Activated naive CD4-positive, alpha-beta T cell treated with anti-CD3 and anti-CD28 coated beads for 36 hours (primary cell): ENCODE results near the gene AFAP1L2. TPM values are rescaled to one million over a fixed set of nuclear protein-coding genes. Genes with fewer than 3 reads are reported as not detected.

ENCODE experiments used
- CTCF ChIA-PET: fragments of 350-600 bp; sonication (Branson Sonifier 250); formaldehyde crosslinking; loops from one replicate; lab custom pipeline; 2021; ENCODE audit warnings: antibody characterized with exemption; lab: Charles Lee
- DNase-seq: peaks from one replicate; pipeline ENCODE4 v3.0.0-alpha.2; 2020
- H3K27ac Mint-ChIP-seq: one replicate; pipeline ENCODE4 v1.8.0; 2021; ENCODE audit warnings: mild to moderate bottlenecking, mixed read lengths
- H3K27me3 Mint-ChIP-seq: one replicate; pipeline ENCODE4 v1.8.0; 2021; ENCODE audit warnings: low read depth, mixed read lengths
- H3K36me3 Mint-ChIP-seq: one replicate; pipeline ENCODE4 v1.8.0; 2021; ENCODE audit warnings: low read depth, mixed read lengths
- H3K4me1 Mint-ChIP-seq: one replicate; pipeline ENCODE4 v1.8.0; 2021; ENCODE audit warnings: low read depth, mixed read lengths
- H3K4me3 Mint-ChIP-seq: one replicate; pipeline ENCODE4 v1.8.0; 2021; ENCODE audit warnings: mild to moderate bottlenecking, moderate library complexity, mixed read lengths
- H3K9me3 Mint-ChIP-seq: one replicate; pipeline ENCODE4 v1.8.0; 2021; ENCODE audit warnings: mixed read lengths
- intact Hi-C: fragments of 100-400 bp; cut with micrococcal nuclease; formaldehyde crosslinking; loops from one replicate; pipeline ENCODE4 v1.15.1; 2023
- total RNA-seq, 2 experiments: library from RNA; stranded (reverse); gene quantifications; one replicate each; pipeline ENCODE4 v1.2.3, GENCODE V29; 2021

The AFAP1L2 gene
- total RNA-seq, 2 experiments from 2014 or later, result 0.86 to 0.98 TPM

- Mint-ChIP-seq H3K27me3 (peaks cover 28% of the 10 kb centered on the region), H3K4me1 (no peaks in the 10 kb centered on the region), H3K27ac (no peak overlapping the region), H3K4me3 (no peak overlapping the region), H3K36me3 (no peaks in the 10 kb centered on the region), H3K9me3 (no peaks in the 10 kb centered on the region)
- intact Hi-C loops, result no loop called here
- CTCF ChIA-PET, result no interaction called here
- no peak for DNase-seq
These were observed 9.8 kb downstream of the AFAP1L2 start for GRCh38 chr10:114394531-114394930.

- H3K27ac Mint-ChIP-seq, result no peak overlapping the region
- DNase-seq, result no peak
- CTCF ChIA-PET, result no interaction called here
- H3K9me3 Mint-ChIP-seq, result no peaks in the 10 kb centered on the region
- no peaks in the 10 kb centered on the region for H3K36me3 Mint-ChIP-seq
- intact Hi-C loops, result no loop called here
- no peaks in the 10 kb centered on the region for H3K4me1 Mint-ChIP-seq
- no peak overlapping the region for H3K4me3 Mint-ChIP-seq
- H3K27me3 Mint-ChIP-seq, result peaks cover 25% of the 10 kb centered on the region
These were observed 10.4 kb downstream of the AFAP1L2 start for GRCh38 chr10:114393886-114394285.

GRCh38 chr10:114393482-114393881 is 10.8 kb downstream of the AFAP1L2 start:
- no peak for DNase-seq
- Mint-ChIP-seq H3K4me3 (no peak overlapping the region), H3K36me3 (no peaks in the 10 kb centered on the region), H3K4me1 (peaks cover under 1% of the 10 kb centered on the region), H3K27me3 (peaks cover 23% of the 10 kb centered on the region), H3K27ac (no peak overlapping the region), H3K9me3 (no peaks in the 10 kb centered on the region)
- CTCF ChIA-PET, result no interaction called here
- intact Hi-C loops, result no loop called here

GRCh38 chr10:114392112-114392835 is 12.0 kb downstream of the AFAP1L2 start:
- Mint-ChIP-seq H3K4me1 (peaks cover 6% of the 10 kb centered on the region), H3K27me3 (peaks cover 23% of the 10 kb centered on the region), H3K4me3 (no peak overlapping the region), H3K9me3 (no peaks in the 10 kb centered on the region), H3K36me3 (no peaks in the 10 kb centered on the region), H3K27ac (no peak overlapping the region)
- intact Hi-C loops, result no loop called here
- DNase-seq, result no peak
- CTCF ChIA-PET, result interaction anchor here (1.2 kb wide), 1 partner anchor 88 kb away, joined by 3 read pairs; no protein-coding TSS in a partner anchor

GRCh38 chr10:114391599-114391998 is 12.7 kb downstream of the AFAP1L2 start:
- intact Hi-C loops, result no loop called here
- CTCF ChIA-PET, result interaction anchor here (1.2 kb wide), 1 partner anchor 87 kb away, joined by 3 read pairs; no protein-coding TSS in a partner anchor
- Mint-ChIP-seq H3K27me3 (peaks cover 19% of the 10 kb centered on the region), H3K27ac (no peak overlapping the region), H3K36me3 (no peaks in the 10 kb centered on the region), H3K4me1 (peaks cover 6% of the 10 kb centered on the region), H3K4me3 (no peak overlapping the region), H3K9me3 (no peaks in the 10 kb centered on the region)
- DNase-seq, result no peak

- CTCF ChIA-PET, result interaction anchor here (1.4 kb wide), 1 partner anchor 14 kb away, joined by 3 read pairs; no protein-coding TSS in a partner anchor
- Mint-ChIP-seq H3K4me1 (peaks cover 6% of the 10 kb centered on the region), H3K4me3 (no peak overlapping the region), H3K27ac (no peak overlapping the region), H3K9me3 (no peaks in the 10 kb centered on the region), H3K27me3 (peaks cover 8% of the 10 kb centered on the region), H3K36me3 (no peaks in the 10 kb centered on the region)
- no peak for DNase-seq
- intact Hi-C loops, result no loop called here
These were observed 14.9 kb downstream of the AFAP1L2 start for GRCh38 chr10:114389426-114389825.

- Mint-ChIP-seq H3K36me3 (no peaks in the 10 kb centered on the region), H3K27ac (peak overlapping the region; percentile 2), H3K27me3 (no peaks in the 10 kb centered on the region), H3K4me1 (peaks cover 6% of the 10 kb centered on the region), H3K9me3 (no peaks in the 10 kb centered on the region), H3K4me3 (no peak overlapping the region)
- intact Hi-C loops, result no loop called here
- CTCF ChIA-PET, result interaction anchor here (1.1 to 2.3 kb wide), 2 partner anchors 65 to 85 kb away, joined by 3 to 10 read pairs; no protein-coding TSS in a partner anchor
- peak; percentile 17 for DNase-seq
These were observed 16.0 kb downstream of the AFAP1L2 start for GRCh38 chr10:114388275-114388674.

- H3K4me3 Mint-ChIP-seq, result no peak overlapping the region
- intact Hi-C loops, result no loop called here
- H3K36me3 Mint-ChIP-seq, result no peaks in the 10 kb centered on the region
- H3K27me3 Mint-ChIP-seq, result peaks cover 2% of the 10 kb centered on the region
- DNase-seq, result no peak
- H3K4me1 Mint-ChIP-seq, result peaks cover 6% of the 10 kb centered on the region
- CTCF ChIA-PET, result interaction anchor here (1.0 to 2.3 kb wide), 3 partner anchors 64 to 166 kb away, joined by 3 to 10 read pairs (median 4); no protein-coding TSS in a partner anchor
- no peak overlapping the region for H3K27ac Mint-ChIP-seq
- no peaks in the 10 kb centered on the region for H3K9me3 Mint-ChIP-seq
These were observed 16.5 kb downstream of the AFAP1L2 start for GRCh38 chr10:114387784-114388183.

- H3K4me3 Mint-ChIP-seq, result no peak overlapping the region
- H3K27ac Mint-ChIP-seq, result no peak overlapping the region
- no peaks in the 10 kb centered on the region for H3K36me3 Mint-ChIP-seq
- peaks cover 6% of the 10 kb centered on the region for H3K4me1 Mint-ChIP-seq
- H3K9me3 Mint-ChIP-seq, result no peaks in the 10 kb centered on the region
- CTCF ChIA-PET, result no interaction called here
- intact Hi-C loops, result no loop called here
- H3K27me3 Mint-ChIP-seq, result peaks cover 7% of the 10 kb centered on the region
- DNase-seq, result no peak
These were observed 17.9 kb downstream of the AFAP1L2 start for GRCh38 chr10:114386452-114386851.

- Mint-ChIP-seq H3K4me3 (no peak overlapping the region), H3K27me3 (peaks cover 7% of the 10 kb centered on the region), H3K4me1 (peaks cover 6% of the 10 kb centered on the region), H3K36me3 (no peaks in the 10 kb centered on the region), H3K9me3 (no peaks in the 10 kb centered on the region), H3K27ac (no peak overlapping the region)
- intact Hi-C loops, result no loop called here
- CTCF ChIA-PET, result no interaction called here
- no peak for DNase-seq
These were observed 18.7 kb downstream of the AFAP1L2 start for GRCh38 chr10:114385557-114385956.

GRCh38 chr10:114384601-114385000 is 19.7 kb downstream of the AFAP1L2 start:
- CTCF ChIA-PET, result no interaction called here
- no peak overlapping the region for H3K27ac Mint-ChIP-seq
- H3K4me3 Mint-ChIP-seq, result no peak overlapping the region
- peaks cover 9% of the 10 kb centered on the region for H3K27me3 Mint-ChIP-seq
- no peaks in the 10 kb centered on the region for H3K9me3 Mint-ChIP-seq
- intact Hi-C loops, result no loop called here
- peaks cover 6% of the 10 kb centered on the region for H3K4me1 Mint-ChIP-seq
- no peak for DNase-seq
- no peaks in the 10 kb centered on the region for H3K36me3 Mint-ChIP-seq

GRCh38 chr10:114384181-114384580 is 20.1 kb downstream of the AFAP1L2 start:
- H3K27me3 Mint-ChIP-seq, result peaks cover 9% of the 10 kb centered on the region
- no peaks in the 10 kb centered on the region for H3K9me3 Mint-ChIP-seq
- CTCF ChIA-PET, result interaction anchor here (1.4 kb wide), 1 partner anchor 81 kb away, joined by 7 read pairs; no protein-coding TSS in a partner anchor
- intact Hi-C loops, result no loop called here
- H3K27ac Mint-ChIP-seq, result no peak overlapping the region
- no peak for DNase-seq
- no peak overlapping the region for H3K4me3 Mint-ChIP-seq
- H3K36me3 Mint-ChIP-seq, result no peaks in the 10 kb centered on the region
- peaks cover 6% of the 10 kb centered on the region for H3K4me1 Mint-ChIP-seq

- Mint-ChIP-seq H3K9me3 (no peaks in the 10 kb centered on the region), H3K4me3 (no peak overlapping the region), H3K4me1 (no peaks in the 10 kb centered on the region), H3K27me3 (peaks cover 9% of the 10 kb centered on the region), H3K36me3 (no peaks in the 10 kb centered on the region), H3K27ac (no peak overlapping the region)
- intact Hi-C loops, result no loop called here
- CTCF ChIA-PET, result no interaction called here
- no peak for DNase-seq
These were observed 23.5 kb downstream of the AFAP1L2 start for GRCh38 chr10:114380797-114381196.
